Measurements from ENCODE around the gene EREG.
"Not testable (repeated sequence)": the region's sequence is repeated elsewhere in the genome, so short reads cannot be mapped to it uniquely, and the experiment has no call there.

EREG gene

DNA sequence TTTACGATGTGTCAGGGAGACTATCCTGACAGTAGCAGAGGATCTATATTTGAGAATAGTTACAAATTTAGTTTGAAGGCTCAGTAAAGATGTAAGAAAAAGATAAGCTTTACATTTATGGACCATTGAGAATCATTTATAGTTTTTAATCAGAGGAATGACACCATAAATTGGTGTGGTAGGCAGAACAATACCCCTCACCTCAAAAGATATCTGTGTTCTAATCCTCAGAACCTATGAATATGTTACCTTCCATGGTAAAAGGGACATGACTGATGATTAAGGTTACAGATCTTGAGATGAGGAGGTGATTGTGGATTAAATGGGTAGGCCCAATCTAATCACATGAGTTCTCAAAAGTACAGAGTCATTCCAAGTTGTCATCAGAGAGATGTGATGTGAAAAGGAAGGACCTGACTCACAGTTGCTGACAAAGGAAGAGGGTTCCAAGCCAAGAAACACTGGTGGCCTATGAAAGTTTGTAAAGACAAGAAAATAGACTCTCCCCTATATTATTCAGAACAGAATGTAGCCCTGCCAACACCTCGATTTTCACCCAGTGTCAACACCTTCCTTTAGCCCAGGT, 27.0 kb downstream of the EREG start:
- no peak for DNase-seq

DNA sequence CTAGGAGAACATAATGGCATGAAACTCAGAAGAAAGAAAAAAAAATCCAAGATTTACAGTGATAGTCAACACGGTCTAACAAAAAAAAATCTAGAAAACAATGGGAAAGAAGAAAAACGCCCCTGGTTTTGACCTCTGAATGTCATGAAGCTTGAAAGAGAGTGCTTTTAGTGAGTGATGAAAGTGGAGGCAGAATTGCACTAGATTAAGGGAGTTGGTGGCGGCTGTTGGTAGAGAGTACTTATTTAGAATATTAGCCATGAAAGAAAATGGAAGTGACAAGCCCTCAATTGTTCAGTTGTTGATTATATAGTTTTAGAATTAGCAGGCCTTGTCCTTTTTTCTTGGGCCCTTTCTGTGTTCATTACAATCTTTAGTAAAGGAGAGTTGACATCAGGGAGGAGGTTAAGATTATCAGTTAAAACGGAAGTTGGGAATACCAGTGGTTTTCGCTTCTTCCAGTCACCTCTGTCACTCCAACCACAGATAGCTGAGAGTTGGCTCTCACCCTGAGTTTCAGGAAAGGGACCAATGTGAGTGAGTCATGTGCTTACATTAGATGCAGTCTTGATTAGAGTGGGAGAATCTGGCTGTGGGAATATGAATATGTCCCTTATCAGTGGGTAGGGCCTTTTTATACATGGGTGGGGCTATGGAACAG, 29.7 kb downstream of the EREG start:
- DNase-seq: no peak

DNA sequence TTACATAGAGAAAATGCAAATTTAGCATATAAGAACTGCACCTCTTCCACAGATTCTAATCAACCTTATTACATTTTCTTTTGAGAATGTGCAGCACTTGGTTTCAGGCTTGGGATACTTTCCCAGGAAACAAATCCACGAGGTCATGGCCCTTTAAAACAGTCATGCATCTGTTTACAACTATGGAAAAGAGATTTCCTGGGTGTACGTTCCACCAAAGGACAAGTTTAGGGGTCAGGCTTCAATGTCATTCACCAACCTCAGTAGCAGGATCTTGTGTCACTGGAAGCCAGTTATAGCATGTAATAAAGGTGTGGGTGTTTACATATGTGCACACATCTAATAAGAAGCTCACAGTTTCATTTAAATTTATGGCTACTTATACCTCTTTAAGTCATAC, 30.7 kb downstream of the EREG start:
- no peak for DNase-seq

DNA sequence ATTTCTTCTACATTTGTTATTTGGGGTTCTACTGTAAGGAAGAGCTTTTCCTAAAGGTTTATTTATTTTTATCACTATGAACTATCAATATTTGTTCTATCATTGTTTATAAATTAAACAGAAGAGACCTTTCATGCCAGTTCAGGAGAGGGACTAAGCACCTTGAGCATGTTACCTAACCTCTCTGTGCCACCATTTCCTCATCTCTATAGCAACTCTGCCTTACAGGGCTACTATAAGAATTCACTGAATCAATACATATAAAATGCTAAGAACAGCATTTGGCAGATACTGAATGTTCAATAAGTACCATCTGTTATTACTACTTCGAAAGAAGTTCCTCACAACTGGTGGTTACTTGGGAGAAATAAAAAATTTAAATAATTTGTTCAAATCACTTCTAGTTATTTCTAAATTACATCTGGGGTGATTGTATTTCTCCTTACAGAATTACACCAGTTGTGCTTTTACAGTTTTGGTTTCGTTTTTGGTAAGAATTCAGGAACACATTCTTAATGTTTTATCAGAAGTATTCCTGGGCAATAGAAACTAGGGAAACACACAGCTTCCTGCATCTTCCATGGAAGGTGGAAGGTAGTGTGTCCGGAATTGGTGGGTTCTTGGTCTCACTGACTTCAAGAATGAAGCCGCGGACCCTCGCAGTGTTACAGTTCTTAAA, 32.9 kb downstream of the EREG start:
- DNase-seq: no peak

DNA sequence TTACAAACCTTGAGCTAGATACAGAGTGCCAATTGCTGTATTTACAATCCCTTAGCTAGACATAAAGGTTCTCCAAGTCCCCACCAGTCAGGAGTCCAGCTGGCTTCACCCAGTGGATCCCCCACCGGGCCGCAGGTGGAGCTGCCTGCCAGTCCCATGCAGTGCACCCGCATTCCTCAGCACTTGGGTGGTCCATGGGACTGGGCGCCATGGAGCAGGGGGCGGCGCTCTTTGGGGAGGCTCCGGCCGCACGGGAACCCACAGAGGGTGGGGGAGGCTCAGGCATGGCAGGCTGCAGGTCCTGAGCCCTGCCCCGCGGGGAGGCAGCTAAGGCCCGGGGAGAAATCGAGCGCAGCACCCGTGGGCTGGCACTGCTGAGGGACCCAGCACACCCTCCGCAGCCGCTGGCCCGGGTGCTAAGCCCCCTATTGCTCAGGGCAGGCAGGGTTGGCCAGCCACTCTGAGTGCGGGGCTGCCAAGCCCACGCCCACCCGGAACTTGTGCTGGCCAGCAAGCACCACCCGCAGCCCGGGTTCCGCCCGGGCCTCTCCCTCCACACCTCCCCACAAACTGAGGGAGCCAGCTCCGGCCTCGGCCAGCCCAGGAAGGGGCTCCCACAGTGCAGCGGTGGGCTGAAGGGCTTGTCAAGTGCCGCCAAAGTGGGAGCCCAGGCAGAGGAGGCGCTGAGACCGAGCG, 34.1 kb downstream of the EREG start:
- not testable (repeated sequence) for DNase-seq

DNA sequence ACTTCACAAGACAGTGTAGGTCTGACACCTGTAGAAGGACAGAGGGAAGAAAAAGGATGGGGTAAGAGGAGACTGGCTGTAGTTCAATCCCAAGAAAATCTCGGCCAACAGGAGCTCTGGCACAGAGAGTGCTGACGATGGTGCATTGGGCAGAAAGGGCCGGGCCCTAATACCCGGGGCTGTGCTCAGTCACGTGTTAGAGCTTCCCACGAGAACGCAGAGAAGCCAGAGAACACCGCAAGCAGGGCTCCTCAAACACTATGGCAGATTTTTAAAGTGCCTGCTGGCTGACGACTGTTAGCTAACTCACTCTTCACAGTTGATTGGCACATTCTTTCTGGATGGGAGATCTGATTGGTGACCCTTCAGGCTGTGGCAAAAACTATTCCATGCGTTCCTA, 35.5 kb downstream of the EREG start:
- no peak for DNase-seq

DNA sequence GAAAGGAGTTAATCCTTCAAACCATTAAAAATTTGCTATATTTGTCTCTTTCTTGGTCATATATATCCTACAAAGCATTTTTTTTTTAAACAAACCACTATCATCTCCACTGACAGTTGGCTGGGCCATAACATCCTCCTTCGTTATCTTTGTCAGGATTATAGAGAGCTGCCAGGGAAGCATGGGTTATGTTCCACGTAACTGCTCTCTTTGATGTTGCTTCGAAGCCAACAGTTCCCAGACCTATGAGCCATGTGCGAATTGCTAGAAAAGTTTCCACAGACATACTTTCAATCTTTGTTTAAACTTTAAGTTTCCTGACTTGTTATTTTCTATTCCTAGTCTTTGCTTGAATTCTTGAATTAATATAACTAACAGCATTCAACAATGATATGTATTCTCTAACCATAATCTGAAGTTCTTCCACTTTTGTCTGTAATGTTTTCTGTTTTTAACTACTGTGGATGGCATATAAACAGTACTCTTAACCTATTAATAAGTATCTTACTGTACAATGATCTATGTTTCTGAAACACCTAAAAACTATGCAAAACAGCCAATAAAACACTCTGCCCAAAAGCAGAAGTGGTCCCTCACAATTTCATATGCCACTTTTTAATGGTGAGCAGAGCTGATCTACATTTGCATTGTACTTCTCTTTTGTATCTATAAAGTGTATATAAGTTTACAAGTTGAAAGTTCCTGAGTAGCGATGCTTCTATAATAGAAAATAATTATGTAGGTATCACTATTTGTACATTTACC, 37.9 kb downstream of the EREG start:
- DNase-seq: no peak

DNA sequence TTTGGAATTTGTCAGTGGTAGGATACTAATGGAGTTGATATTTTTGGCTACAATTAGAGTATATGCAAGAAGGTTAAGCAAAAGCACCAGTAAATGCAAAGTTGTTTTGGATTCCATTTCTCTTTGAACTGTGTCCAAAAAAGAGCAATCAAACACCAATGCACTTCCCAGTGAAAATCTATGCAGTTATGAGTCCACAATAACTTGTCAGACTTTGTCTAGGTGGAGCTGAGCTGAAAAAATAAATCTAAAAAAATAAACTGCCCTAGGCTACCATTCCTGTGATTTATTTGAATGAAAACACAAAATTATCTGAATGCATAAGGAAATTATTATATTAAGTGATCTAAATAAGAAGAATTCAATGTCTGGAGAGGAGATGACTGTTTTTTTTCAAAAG, 42.9 kb downstream of the EREG start:
- no peak for DNase-seq

DNA sequence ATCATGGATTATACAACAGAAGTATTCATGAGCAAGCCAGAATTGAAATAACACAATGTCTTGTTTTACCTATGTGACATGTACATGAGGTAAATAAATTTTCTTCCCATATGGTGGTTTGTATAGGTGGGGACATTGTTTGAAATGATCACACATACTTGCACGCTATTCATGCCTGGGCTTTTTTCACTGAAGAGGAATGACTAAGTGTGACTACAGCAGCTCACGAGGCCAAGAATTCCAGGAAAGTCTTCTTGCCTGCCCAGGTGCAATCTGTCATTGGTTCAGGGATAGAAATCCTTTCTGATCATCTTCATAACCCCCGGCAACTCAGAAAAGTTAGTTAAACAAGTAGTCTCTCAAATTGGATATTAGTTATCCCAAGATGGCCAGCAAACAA, 43.7 kb downstream of the EREG start:
- no peak for DNase-seq

DNA sequence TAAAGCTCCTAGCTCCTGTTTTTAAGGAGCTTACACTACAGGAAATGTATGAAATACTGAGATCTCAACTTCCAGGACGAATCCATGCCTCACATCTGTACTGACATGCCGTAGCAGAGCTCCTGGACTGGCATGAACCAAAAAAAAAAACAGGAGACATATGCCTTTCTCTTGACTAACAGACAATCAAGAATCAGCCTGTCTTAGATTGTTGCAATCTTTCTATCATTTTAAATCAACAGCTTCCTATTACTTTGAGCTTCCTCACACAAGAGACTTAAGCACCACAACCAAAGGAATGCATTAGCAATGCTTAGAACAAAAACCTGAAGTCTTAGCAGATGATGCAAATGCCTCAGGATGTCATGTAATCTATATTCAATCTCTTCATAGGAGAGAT, 45.3 kb downstream of the EREG start:
- DNase-seq: no peak

DNA sequence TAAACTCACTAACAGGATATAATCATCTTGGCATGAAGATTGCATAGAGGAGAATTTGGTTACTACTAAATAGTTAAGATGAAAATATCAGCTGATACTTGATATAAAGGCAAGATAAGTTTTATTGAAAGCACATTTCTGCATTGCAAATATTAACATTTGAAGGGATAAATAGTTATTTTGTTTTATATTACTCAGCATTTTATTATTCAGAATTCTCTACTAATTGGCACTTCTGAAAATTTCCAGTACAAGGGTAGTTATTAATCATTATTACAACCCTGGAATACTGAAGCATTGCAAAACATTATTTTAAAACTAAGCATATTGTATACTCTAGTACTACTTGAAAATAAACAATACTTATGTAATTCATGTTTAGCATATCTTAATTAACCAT, 47.3 kb downstream of the EREG start:
- DNase-seq: no peak

DNA sequence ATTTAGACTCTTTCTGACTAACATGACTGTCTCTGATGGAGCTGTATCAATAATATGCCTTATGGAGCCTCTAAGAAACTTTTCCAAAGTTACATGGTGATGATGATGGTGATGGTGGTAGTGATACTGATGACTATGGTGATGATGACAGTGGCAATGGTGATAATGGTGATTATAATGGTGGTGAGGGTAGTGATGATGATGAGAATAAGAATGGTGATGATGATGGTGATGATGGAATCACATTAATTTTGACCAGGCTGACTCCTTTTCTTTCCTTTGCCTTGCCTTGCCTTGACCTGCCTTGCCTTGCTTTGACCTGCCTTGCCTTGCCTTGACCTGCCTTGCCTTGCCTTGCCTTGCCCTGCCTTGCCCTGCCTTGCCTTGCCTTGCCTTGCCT, 48.3 kb downstream of the EREG start:
- DNase-seq: no peak

DNA sequence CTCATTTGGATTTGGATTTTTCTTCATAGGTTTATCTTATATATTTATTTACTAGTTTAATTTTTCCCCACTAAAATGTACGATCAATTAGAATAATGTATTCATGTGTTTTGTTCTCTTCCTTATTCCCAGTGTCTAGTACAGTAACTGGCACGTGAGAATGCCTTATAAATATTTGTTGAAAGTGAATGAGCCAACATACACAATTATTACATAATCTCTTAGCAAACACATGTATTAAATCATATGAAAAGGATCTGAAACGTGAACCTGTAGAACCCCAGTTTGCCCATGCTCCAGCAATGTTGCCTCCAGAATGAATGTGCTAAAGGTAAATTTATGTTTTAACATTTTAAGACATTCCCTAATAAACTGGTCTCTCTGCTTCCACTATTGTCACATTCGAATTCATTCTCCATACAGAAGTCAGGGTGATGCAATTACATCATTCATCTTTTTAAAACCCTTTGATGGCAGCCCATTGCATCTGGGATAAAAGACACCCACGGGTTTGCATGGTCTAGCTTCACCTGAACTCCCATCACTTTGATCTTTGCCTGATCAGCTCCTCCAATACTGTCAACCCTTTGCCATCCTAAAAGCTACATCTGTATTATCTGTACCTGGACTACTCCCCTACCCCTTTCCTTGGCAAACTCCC, 49.3 kb downstream of the EREG start:
- DNase-seq: no peak

DNA sequence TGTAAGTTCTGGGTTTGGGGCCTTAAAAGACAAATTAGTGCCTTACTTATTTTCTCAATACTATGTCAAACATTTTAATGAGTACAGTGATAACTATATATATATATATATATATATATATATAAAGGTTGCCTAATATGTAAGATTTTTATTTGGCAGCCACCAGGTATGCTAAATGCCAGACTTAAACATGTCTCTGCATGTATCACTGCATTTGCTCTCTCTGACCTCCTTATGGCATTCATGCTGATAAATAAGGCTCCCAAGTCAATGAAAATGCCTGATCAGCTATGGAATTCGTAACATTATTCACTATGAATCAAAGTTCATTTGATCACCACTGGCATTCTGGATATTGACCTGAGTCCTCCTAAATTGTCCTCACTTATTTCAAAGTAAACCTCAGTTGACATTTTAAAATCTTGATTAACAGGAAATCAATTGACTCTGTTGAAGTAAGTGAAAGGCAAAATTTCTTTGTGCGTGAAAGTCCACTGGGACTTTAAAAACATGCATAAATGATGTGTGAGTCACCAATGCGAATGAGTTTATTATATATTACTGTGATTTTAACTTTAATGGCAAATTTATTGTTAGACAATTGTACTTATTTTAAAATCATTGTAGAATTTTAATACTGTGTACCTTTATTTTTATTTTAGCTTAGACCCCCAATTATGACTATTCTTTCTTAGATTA, 50.8 kb downstream of the EREG start:
- no peak for DNase-seq

DNA sequence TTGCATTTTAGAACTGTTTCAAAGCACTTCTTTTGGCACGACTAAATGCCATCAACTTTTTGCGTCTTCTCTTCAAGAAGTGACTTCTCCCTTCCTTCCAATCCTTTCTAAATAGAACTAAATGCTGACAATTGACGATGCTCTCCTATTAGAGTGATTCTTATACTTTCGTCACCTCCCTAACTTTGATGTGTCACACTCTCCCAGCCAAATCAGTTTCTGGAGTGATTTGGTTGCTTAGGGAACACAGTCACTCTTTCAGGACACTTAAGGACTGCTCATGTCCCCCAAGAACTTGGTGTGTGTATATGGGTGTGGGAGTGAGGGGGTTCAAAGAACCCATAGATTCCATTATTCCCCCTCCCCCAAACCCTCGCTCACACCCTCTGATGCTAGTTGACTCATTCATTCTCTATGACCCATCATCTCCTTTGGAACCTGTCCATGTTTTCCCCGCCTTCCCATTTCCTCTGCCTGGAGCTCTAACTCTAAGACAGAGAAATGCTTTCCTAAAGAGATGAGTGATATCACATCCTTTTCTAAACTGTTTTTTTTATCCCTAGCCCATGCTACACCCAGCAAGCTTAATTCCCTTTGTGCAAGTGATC, 53.2 kb downstream of the EREG start:
- DNase-seq: no peak

DNA sequence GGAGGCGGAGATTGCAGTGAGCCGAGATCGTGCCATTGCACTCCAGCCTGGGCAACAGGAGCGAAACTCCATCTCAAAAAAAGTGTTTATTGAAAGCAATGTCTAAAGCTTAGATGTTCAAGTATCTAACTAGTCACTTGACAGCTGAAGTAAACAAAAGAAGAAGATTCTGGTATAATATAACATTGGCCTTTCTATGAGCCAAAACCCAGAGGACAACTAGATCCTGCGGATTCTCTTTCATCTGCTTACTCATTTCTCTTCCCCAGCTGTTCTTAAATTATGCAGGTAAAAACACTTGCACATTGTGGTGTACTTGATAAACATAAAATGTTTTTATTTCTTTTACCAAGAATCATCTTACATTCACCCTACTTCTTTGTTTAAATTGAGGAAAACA, 55.9 kb downstream of the EREG start:
- no peak for DNase-seq

DNA sequence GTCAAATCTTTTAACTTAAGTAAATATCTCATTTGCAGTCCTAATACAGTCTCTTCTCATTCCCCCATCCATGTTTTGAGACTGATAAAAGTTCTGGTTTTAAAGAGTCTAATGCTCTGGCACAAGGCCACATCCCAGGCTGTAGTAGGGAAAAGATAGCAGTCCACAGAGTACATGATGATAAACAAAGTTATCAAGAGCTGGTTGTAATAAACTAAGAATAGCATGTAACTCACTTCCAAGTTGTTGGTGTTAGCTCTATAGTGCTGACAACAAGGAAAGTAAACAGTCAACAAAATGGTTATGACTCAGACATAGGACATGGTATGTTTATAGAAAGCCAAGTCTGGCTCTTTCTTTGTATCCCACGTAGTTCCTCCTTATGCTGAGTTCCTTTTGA, 58.2 kb downstream of the EREG start:
- DNase-seq: no peak

DNA sequence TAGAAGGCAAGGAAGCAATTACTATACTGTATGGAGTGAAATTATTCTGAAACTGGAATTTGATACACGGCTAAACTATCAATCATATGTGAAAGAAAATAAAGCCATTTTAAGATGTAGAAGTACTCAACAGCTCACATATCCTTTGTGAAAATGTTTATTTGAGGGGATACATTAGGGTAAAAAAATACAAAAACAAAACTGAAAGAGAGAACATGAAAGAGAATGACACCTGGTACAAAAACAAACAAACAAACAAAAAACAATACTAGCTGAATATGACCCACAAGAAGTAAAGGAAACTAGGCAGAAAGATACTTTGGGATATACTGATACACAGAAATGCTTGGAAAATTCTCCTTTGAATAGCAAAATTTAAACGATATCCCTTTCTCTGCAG, 59.2 kb downstream of the EREG start:
- no peak for DNase-seq

DNA sequence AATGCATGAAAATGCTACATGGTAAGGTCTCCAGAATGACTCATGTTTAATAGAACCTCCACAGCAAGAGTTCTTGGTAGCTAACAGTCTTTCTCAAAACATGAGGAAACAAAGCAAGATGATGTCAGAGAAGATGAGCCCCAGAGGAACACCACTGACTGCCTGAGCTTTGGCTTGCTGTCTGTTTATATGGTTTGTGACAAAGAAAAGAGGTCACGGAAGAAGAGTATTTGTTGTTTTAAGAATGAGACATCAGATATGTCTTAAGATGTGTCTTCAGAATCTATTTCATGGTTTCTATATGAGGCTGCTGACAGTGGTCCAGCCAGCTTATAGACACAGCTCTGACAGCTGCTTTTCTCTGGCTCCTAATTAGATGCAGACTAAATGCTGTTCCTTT, 61.2 kb downstream of the EREG start:
- DNase-seq: no peak

DNA sequence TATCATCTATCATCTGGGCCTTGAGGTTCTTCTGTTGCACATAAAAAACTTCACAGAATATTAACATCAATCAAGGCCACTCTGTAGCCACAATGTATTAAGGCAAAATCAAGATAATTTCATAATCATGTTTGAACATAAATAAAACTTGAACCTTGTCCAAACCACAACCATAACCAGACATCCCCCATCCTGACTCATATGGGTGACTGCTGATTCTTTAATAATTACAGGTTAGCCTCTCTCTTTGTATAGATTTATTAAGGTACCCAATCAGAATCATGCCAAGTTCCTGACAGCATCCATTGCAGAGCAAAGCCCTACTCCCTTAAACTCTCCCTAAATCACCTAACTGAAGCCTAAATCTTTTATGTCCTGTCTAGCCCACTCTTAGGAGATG, 63.3 kb downstream of the EREG start:
- DNase-seq: no peak

DNA sequence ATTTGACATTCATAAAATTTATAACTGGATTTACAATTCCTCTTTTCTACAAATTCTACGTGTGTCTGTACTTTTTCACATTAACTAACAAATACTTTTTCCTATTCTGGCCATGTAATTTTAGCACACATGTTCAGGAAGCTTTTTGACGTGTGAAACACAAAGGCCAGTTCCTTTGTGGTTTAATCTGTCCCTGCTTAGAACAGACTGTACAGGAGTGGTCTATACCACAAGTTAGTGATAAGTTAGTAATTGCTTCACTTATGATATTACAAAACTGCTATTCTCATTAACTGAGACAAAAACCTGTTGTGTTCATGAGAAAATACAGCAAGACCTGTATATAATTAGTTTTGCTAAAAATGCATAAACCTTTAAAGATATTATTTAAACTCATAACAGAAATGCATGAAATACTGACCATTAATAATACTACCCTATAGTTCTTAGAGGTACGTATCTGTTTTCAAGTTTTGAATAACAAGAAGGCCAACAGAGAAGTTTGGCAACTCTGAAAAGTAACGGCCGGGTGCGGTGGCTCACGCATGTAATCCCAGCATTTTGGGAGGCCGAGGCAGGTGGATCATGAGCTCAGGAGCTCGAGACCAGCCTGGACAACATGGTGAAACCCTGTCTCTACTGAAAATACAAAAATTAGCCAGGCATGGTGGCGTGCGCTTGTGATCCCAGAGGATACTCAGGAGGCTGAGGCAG, 66.3 kb downstream of the EREG start:
- no peak for DNase-seq

Data from C1 segment of cervical spinal cord (tissue), 14 donors.